Activated naive CD8-positive, alpha-beta T cell (primary cell): ENCODE measurements around the gene RPS6KL1.
A peak's percentile ranks its signal among the peaks of the same experiment; 100 is the strongest.

ENCODE experiments used
- H3K27ac Mint-ChIP-seq: one replicate; pipeline ENCODE4 v1.8.0; 2021; ENCODE audit warnings: mixed read lengths
- H3K27me3 Mint-ChIP-seq: one replicate; pipeline ENCODE4 v1.8.0; 2021; ENCODE audit warnings: mixed read lengths
- H3K36me3 Mint-ChIP-seq: one replicate; pipeline ENCODE4 v1.8.0; 2021; ENCODE audit warnings: mixed read lengths
- H3K4me1 Mint-ChIP-seq: one replicate; pipeline ENCODE4 v1.8.0; 2021; ENCODE audit warnings: low read depth, mixed read lengths
- H3K4me3 Mint-ChIP-seq: one replicate; pipeline ENCODE4 v1.8.0; 2021; ENCODE audit warnings: mild to moderate bottlenecking, mixed read lengths
- H3K9me3 Mint-ChIP-seq: one replicate; pipeline ENCODE4 v1.8.0; 2021; ENCODE audit warnings: low read depth, mixed read lengths

Gene RPS6KL1

GRCh38 chr14:74922752-74923401 lies at the start of gene RPS6KL1:
Gene RPS6KL1, minus strand, starts transcription at chr14:74923260. Its CDS starts 1,719 bp downstream, at chr14:74921541.
- Mint-ChIP-seq H3K36me3 (no peaks in the 10 kb centered on the region), H3K27me3 (peaks cover 3% of the 10 kb centered on the region), H3K4me1 (peaks cover 6% of the 10 kb centered on the region), H3K27ac (peak within 1 kb of the TSS; percentile 68), H3K4me3 (peak within 1 kb of the TSS; percentile 84), H3K9me3 (no peaks in the 10 kb centered on the region)

- H3K4me1 Mint-ChIP-seq = peaks cover 7% of the 10 kb centered on the region
- H3K9me3 Mint-ChIP-seq = no peaks in the 10 kb centered on the region
- H3K27ac Mint-ChIP-seq = no peak overlapping the region
- H3K4me3 Mint-ChIP-seq = no peak overlapping the region
- H3K27me3 Mint-ChIP-seq = no peaks in the 10 kb centered on the region
- peaks cover 2% of the 10 kb centered on the region for H3K36me3 Mint-ChIP-seq
These were observed 45.8 kb upstream of the RPS6KL1 start for GRCh38 chr14:74968811-74969210.

GRCh38 chr14:74965486-74966153 lies 42.6 kb upstream of the RPS6KL1 start:
- Mint-ChIP-seq H3K27ac (no peak overlapping the region), H3K27me3 (no peaks in the 10 kb centered on the region), H3K36me3 (peaks cover 2% of the 10 kb centered on the region), H3K4me3 (no peak overlapping the region), H3K9me3 (no peaks in the 10 kb centered on the region), H3K4me1 (peaks cover 5% of the 10 kb centered on the region)

- Mint-ChIP-seq H3K4me3 (no peak overlapping the region), H3K27ac (no peak overlapping the region), H3K27me3 (no peaks in the 10 kb centered on the region), H3K9me3 (no peaks in the 10 kb centered on the region), H3K36me3 (peaks cover 2% of the 10 kb centered on the region), H3K4me1 (peaks cover 5% of the 10 kb centered on the region)
These were observed 41.9 kb upstream of the RPS6KL1 start for GRCh38 chr14:74964787-74965485.

- H3K36me3 Mint-ChIP-seq = peaks cover 2% of the 10 kb centered on the region
- no peak overlapping the region for H3K27ac Mint-ChIP-seq
- no peak overlapping the region for H3K4me3 Mint-ChIP-seq
- H3K9me3 Mint-ChIP-seq = no peaks in the 10 kb centered on the region
- no peaks in the 10 kb centered on the region for H3K27me3 Mint-ChIP-seq
- H3K4me1 Mint-ChIP-seq = peaks cover 5% of the 10 kb centered on the region
These were observed 40.7 kb upstream of the RPS6KL1 start for GRCh38 chr14:74963705-74964271.

- H3K27me3 Mint-ChIP-seq = no peaks in the 10 kb centered on the region
- H3K27ac Mint-ChIP-seq = no peak overlapping the region
- peaks cover 5% of the 10 kb centered on the region for H3K4me1 Mint-ChIP-seq
- no peak overlapping the region for H3K4me3 Mint-ChIP-seq
- peaks cover 2% of the 10 kb centered on the region for H3K36me3 Mint-ChIP-seq
- H3K9me3 Mint-ChIP-seq = no peaks in the 10 kb centered on the region
These were observed 40.2 kb upstream of the RPS6KL1 start for GRCh38 chr14:74963178-74963704.

GRCh38 chr14:74962493-74962892 lies 39.4 kb upstream of the RPS6KL1 start:
- Mint-ChIP-seq H3K36me3 (peaks cover 2% of the 10 kb centered on the region), H3K27me3 (no peaks in the 10 kb centered on the region), H3K4me3 (no peak overlapping the region), H3K9me3 (no peaks in the 10 kb centered on the region), H3K27ac (no peak overlapping the region), H3K4me1 (peaks cover 5% of the 10 kb centered on the region)

GRCh38 chr14:74962046-74962445 lies 39.0 kb upstream of the RPS6KL1 start:
- Mint-ChIP-seq H3K27me3 (no peaks in the 10 kb centered on the region), H3K4me3 (no peak overlapping the region), H3K27ac (no peak overlapping the region), H3K4me1 (peaks cover 5% of the 10 kb centered on the region), H3K36me3 (peaks cover 2% of the 10 kb centered on the region), H3K9me3 (no peaks in the 10 kb centered on the region)

GRCh38 chr14:74961238-74961911 lies 38.3 kb upstream of the RPS6KL1 start:
- Mint-ChIP-seq H3K27ac (no peak overlapping the region), H3K9me3 (no peaks in the 10 kb centered on the region), H3K4me3 (no peak overlapping the region), H3K27me3 (peaks cover 2% of the 10 kb centered on the region), H3K4me1 (peaks cover 5% of the 10 kb centered on the region), H3K36me3 (peaks cover 2% of the 10 kb centered on the region)

GRCh38 chr14:74960736-74961135 lies 37.7 kb upstream of the RPS6KL1 start:
- H3K4me3 Mint-ChIP-seq = no peak overlapping the region
- H3K27ac Mint-ChIP-seq = no peak overlapping the region
- H3K27me3 Mint-ChIP-seq = peaks cover 2% of the 10 kb centered on the region
- no peaks in the 10 kb centered on the region for H3K9me3 Mint-ChIP-seq
- peaks cover 2% of the 10 kb centered on the region for H3K36me3 Mint-ChIP-seq
- peaks cover 5% of the 10 kb centered on the region for H3K4me1 Mint-ChIP-seq

GRCh38 chr14:74959596-74960180 lies 36.6 kb upstream of the RPS6KL1 start:
- Mint-ChIP-seq H3K27me3 (peaks cover 2% of the 10 kb centered on the region), H3K4me1 (peaks cover 5% of the 10 kb centered on the region), H3K27ac (no peak overlapping the region)

GRCh38 chr14:74956280-74957072 lies 33.4 kb upstream of the RPS6KL1 start:
- Mint-ChIP-seq H3K27me3 (peaks cover 8% of the 10 kb centered on the region), H3K9me3 (no peaks in the 10 kb centered on the region), H3K36me3 (no peaks in the 10 kb centered on the region), H3K4me1 (no peaks in the 10 kb centered on the region), H3K4me3 (peak overlapping the region; percentile 60), H3K27ac (no peak overlapping the region)

More at GRCh38 chr14:74959596-74960180, 36.6 kb upstream of the RPS6KL1 start:
- Mint-ChIP-seq H3K9me3 (no peaks in the 10 kb centered on the region), H3K4me3 (no peak overlapping the region), H3K36me3 (peaks cover 2% of the 10 kb centered on the region)

GRCh38 chr14:74956027-74956279 lies 32.9 kb upstream of the RPS6KL1 start:
- Mint-ChIP-seq H3K27ac (no peak overlapping the region), H3K36me3 (no peaks in the 10 kb centered on the region), H3K4me1 (no peaks in the 10 kb centered on the region), H3K4me3 (peak overlapping the region; percentile 60), H3K27me3 (peaks cover 8% of the 10 kb centered on the region), H3K9me3 (no peaks in the 10 kb centered on the region)
